Astrocyte (in vitro differentiated cells and primary cell): ENCODE data around the gene ZNF37A. TPM values are rescaled to one million over a fixed set of nuclear protein-coding genes. Genes with fewer than 3 reads are reported as not detected.

Experiments used
- DNase-seq: peaks from one replicate; pipeline ENCODE4 v3.0.0-alpha.2; 2010; ENCODE audit warnings: low read depth
- FAIRE-seq: peaks from 2 replicates; lab custom pipeline; 2011; peaks lifted over from hg19 to GRCh38; lab: Jason Lieb, UNC
- H2AFZ ChIP-seq: 2 replicates; pipeline ENCODE4 v1.6.0; 2012; ENCODE audit warnings: low read depth, low read length, inconsistent platforms
- H3K27ac ChIP-seq: 2 replicates; pipeline ENCODE4 v1.5.1; 2011; ENCODE audit warnings: low read depth, low read length, inconsistent platforms
- H3K27me3 ChIP-seq: 2 replicates; pipeline ENCODE4 v1.6.0; 2011; ENCODE audit warnings: low read length, inconsistent platforms; ENCODE audit not compliant: insufficient read depth
- H3K36me3 ChIP-seq: 2 replicates; pipeline ENCODE4 v1.5.1; 2011; ENCODE audit warnings: low read length, inconsistent platforms; ENCODE audit not compliant: insufficient read depth
- H3K4me1 ChIP-seq: 2 replicates; pipeline ENCODE4 v1.5.1; 2011; ENCODE audit warnings: low read length, inconsistent platforms; ENCODE audit not compliant: insufficient read depth
- H3K4me2 ChIP-seq: 2 replicates; pipeline ENCODE4 v1.6.0; 2012; ENCODE audit warnings: low read length, inconsistent platforms
- H3K4me3 ChIP-seq: 2 replicates; pipeline ENCODE4 v1.5.1; 2011; ENCODE audit warnings: low read depth, mild to moderate bottlenecking, low read length, inconsistent platforms; ENCODE audit not compliant: insufficient read depth
- H3K79me2 ChIP-seq: 2 replicates; pipeline ENCODE4 v1.6.0; 2012; ENCODE audit warnings: mild to moderate bottlenecking, low read length, inconsistent platforms; ENCODE audit not compliant: insufficient read depth
- H3K9ac ChIP-seq: 2 replicates; pipeline ENCODE4 v1.6.0; 2012; ENCODE audit warnings: mild to moderate bottlenecking, low read length, inconsistent platforms
- H3K9me3 ChIP-seq: 2 replicates; pipeline ENCODE4 v1.5.1; 2012; ENCODE audit warnings: low read depth, mild to moderate bottlenecking, low read length, inconsistent platforms; ENCODE audit not compliant: insufficient read depth
- H4K20me1 ChIP-seq: 2 replicates; pipeline ENCODE4 v1.6.0; 2012; ENCODE audit warnings: low read length, inconsistent platforms; ENCODE audit not compliant: insufficient read depth
- H3K27ac Mint-ChIP-seq: one replicate; pipeline ENCODE4 v1.8.0; 2021; ENCODE audit warnings: mild to moderate bottlenecking, mixed read lengths; ENCODE audit not compliant: unreplicated experiment
- H3K27me3 Mint-ChIP-seq: one replicate; pipeline ENCODE4 v1.8.0; 2021; ENCODE audit warnings: low read depth, mixed read lengths; ENCODE audit not compliant: unreplicated experiment
- H3K36me3 Mint-ChIP-seq: one replicate; pipeline ENCODE4 v1.8.0; 2021; ENCODE audit warnings: low read depth, mixed read lengths; ENCODE audit not compliant: unreplicated experiment
- H3K4me1 Mint-ChIP-seq: one replicate; pipeline ENCODE4 v1.8.0; 2021; ENCODE audit warnings: low read depth, mixed read lengths; ENCODE audit not compliant: unreplicated experiment
- H3K4me3 Mint-ChIP-seq: one replicate; pipeline ENCODE4 v1.8.0; 2021; ENCODE audit warnings: mild to moderate bottlenecking, moderate library complexity, mixed read lengths; ENCODE audit not compliant: unreplicated experiment
- H3K9me3 Mint-ChIP-seq: one replicate; pipeline ENCODE4 v1.8.0; 2021; ENCODE audit warnings: mild to moderate bottlenecking, mixed read lengths; ENCODE audit not compliant: unreplicated experiment
- CTCF ChIP-seq: IDR thresholded peaks from 2 replicates; pipeline ENCODE4 v1.5.1; 2011; ENCODE audit warnings: low read depth, mild to moderate bottlenecking, inconsistent platforms, low read length, moderate library complexity; ENCODE audit not compliant: insufficient read depth
- EZH2 ChIP-seq: IDR thresholded peaks from 2 replicates; pipeline ENCODE4 v1.6.1; 2012; ENCODE audit warnings: mild to moderate bottlenecking, low read length, inconsistent platforms; ENCODE audit not compliant: insufficient read depth
- total RNA-seq: library from RNA; stranded (reverse); gene quantifications from 2 replicates; pipeline ENCODE4 v1.2.1, GENCODE V29; 2021

ZNF37A gene
- total RNA-seq, 1 donor from 2014 or later = 10.1 TPM

- no peak overlapping the region for H3K27ac Mint-ChIP-seq
- Histone ChIP-seq H3K27me3 (no peaks in the 10 kb centered on the region), H3K79me2 (peaks cover 14% of the 10 kb centered on the region), H3K4me3 (peak overlapping the region; percentile 82), H3K4me1 (no peaks in the 10 kb centered on the region), H3K9me3 (no peaks in the 10 kb centered on the region), H3K4me2 (peak overlapping the region; percentile 90), H3K27ac (no peak overlapping the region), H3K9ac (peak overlapping the region; percentile 91), H4K20me1 (no peaks in the 10 kb centered on the region), H3K36me3 (peaks cover 11% of the 10 kb centered on the region), H2AFZ (peak overlapping the region; percentile 90)
- H3K4me1 Mint-ChIP-seq = peaks cover 3% of the 10 kb centered on the region
- no peaks in the 10 kb centered on the region for H3K9me3 Mint-ChIP-seq
- DNase-seq (peak; percentile 3), FAIRE-seq (no peak)
- peaks cover 5% of the 10 kb centered on the region for H3K27me3 Mint-ChIP-seq
- H3K4me3 Mint-ChIP-seq = peak overlapping the region; percentile 90
- peaks cover 18% of the 10 kb centered on the region for H3K36me3 Mint-ChIP-seq
- TF ChIP-seq CTCF = no peak
- TF ChIP-seq EZH2 = no peak
These were observed 350 bp upstream of the ZNF37A start for GRCh38 chr10:38093816-38094157.

GRCh38 chr10:38094927-38095574 is 914 bp downstream of the ZNF37A start:
- TF ChIP-seq EZH2 (no peak), CTCF (no peak)
- Mint-ChIP-seq H3K36me3 (peaks cover 28% of the 10 kb centered on the region), H3K27ac (no peak overlapping the region), H3K9me3 (peaks cover 5% of the 10 kb centered on the region), H3K4me3 (peak overlapping the region; percentile 90), H3K4me1 (peaks cover 3% of the 10 kb centered on the region), H3K27me3 (peaks cover 5% of the 10 kb centered on the region)
- Histone ChIP-seq H2AFZ (peak overlapping the region; percentile 90), H3K4me1 (no peaks in the 10 kb centered on the region), H3K4me3 (peak overlapping the region; percentile 82), H3K79me2 (peaks cover 14% of the 10 kb centered on the region), H3K27ac (peak overlapping the region; percentile 74), H3K9ac (peak overlapping the region; percentile 91), H3K36me3 (peaks cover 11% of the 10 kb centered on the region), H3K27me3 (no peaks in the 10 kb centered on the region), H4K20me1 (no peaks in the 10 kb centered on the region), H3K4me2 (peak overlapping the region; percentile 90), H3K9me3 (no peaks in the 10 kb centered on the region)
- DNase-seq (no peak), FAIRE-seq (no peak)

GRCh38 chr10:38102880-38103279 is 8.7 kb downstream of the ZNF37A start:
- H3K4me1 ChIP-seq = no peaks in the 10 kb centered on the region
- H3K4me3 ChIP-seq = no peak overlapping the region
- H3K9me3 Mint-ChIP-seq = peaks cover 24% of the 10 kb centered on the region
- H3K4me2 ChIP-seq = no peak overlapping the region
- H3K9ac ChIP-seq = no peak overlapping the region
- DNase-seq = no peak
- H4K20me1 ChIP-seq = no peaks in the 10 kb centered on the region
- no peak overlapping the region for H3K4me3 Mint-ChIP-seq
- no peaks in the 10 kb centered on the region for H3K79me2 ChIP-seq
- peaks cover 13% of the 10 kb centered on the region for H3K9me3 ChIP-seq
- H3K27ac ChIP-seq = no peak overlapping the region
- H3K27me3 Mint-ChIP-seq = no peaks in the 10 kb centered on the region
- peaks cover 6% of the 10 kb centered on the region for H3K36me3 ChIP-seq
- no peaks in the 10 kb centered on the region for H3K27me3 ChIP-seq
- H2AFZ ChIP-seq = no peak overlapping the region
- H3K27ac Mint-ChIP-seq = no peak overlapping the region
- no peaks in the 10 kb centered on the region for H3K4me1 Mint-ChIP-seq
- peaks cover 56% of the 10 kb centered on the region for H3K36me3 Mint-ChIP-seq
- FAIRE-seq = no peak
- TF ChIP-seq EZH2 (no peak), CTCF (no peak)
